GM20000 (cell line): Measurements from ENCODE around the gene RBM23.

Experiments used
- DNase-seq: peaks from one replicate; pipeline ENCODE4 v3.0.0; 2012; ENCODE audit warnings: low spot score
- TF ChIP-seq, protein P1 (sequence below): IDR thresholded peaks from 2 replicates; pipeline ENCODE4 v1.5.1; 2012; ENCODE audit warnings: mild to moderate bottlenecking, control low read depth; ENCODE audit errors: extremely low read depth, missing control alignments

Gene RBM23

DNA sequence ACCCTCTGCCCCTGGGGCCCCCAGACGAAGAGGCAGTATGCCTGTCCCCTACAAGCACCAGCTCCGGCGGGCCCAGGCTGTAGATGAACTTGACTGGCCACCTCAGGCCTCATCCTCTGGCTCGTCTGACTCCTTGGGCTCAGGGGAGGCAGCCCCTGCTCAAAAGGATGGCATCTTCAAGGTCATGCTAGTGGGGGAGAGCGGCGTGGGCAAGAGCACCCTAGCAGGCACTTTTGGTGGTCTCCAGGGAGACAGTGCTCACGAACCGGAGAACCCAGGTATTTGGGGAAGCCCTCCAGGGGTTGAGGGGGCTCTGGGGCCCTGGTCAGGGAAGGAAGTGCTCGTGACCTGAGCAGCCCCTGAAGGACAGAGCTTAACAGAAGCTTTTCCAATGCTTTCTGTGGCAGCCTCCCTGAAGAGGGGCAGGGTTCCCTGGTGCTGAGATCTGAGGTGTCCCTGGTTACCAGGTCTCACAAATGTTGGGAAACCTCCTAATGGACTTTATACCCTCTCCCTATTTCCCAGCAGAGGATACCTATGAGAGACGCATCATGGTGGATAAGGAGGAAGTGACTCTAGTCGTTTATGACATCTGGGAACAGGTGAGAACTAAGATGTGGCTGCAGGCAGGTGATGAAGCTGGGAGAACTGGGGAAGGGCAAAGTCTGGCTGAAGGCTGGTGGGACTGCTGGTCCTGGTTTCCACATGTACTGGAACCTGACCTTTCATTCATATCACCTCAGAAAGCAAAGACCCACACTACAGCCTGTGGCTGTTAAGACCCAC lies 34.0 kb downstream of the RBM23 start:
- TF ChIP-seq, protein P1, sequence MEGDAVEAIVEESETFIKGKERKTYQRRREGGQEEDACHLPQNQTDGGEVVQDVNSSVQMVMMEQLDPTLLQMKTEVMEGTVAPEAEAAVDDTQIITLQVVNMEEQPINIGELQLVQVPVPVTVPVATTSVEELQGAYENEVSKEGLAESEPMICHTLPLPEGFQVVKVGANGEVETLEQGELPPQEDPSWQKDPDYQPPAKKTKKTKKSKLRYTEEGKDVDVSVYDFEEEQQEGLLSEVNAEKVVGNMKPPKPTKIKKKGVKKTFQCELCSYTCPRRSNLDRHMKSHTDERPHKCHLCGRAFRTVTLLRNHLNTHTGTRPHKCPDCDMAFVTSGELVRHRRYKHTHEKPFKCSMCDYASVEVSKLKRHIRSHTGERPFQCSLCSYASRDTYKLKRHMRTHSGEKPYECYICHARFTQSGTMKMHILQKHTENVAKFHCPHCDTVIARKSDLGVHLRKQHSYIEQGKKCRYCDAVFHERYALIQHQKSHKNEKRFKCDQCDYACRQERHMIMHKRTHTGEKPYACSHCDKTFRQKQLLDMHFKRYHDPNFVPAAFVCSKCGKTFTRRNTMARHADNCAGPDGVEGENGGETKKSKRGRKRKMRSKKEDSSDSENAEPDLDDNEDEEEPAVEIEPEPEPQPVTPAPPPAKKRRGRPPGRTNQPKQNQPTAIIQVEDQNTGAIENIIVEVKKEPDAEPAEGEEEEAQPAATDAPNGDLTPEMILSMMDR = no peak
- peak; percentile 7 for DNase-seq

DNA sequence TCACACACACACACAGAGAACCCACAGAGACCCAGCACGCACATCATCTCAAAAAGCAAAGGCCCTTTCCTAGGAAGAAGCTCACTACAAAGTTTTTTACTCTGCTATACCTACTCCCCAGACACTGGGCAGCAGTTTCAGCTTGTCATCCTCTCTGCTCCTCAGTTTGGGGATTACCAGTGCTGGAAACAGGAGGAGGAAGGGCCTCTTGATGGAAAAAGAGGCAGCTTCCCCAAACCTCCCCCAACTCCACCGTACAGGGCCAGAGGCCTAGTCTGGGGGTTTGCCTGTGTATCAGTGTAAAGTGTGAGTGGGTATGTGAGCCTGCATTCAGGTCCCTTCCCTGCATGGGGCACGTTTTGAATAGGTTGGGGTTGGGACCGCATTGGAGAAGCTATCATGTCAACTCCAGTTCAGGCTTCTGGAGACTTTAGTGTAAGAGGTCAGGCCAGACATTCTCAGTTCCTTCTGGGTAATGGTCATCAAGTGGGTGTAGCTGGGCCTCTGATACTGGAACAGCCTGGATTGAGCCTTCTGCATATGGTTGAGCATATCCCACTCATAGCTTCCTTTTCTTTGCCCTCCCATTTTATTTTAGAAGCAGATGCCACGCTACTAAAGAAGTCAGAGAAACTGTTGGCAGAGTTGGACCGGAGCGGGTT lies 34.7 kb downstream of the RBM23 start:
- TF ChIP-seq, protein P1 = no peak
- DNase-seq = peak; percentile 17

- TF ChIP-seq, protein P1 = no peak
- DNase-seq = peak; percentile 21
These were observed 35.6 kb downstream of the RBM23 start, which contains the start of gene REM2 for GRCh38 chr14:22883173-22883976. TSS of gene REM2 (plus strand) at chr14:22883222. CDS start at chr14:22883288, 66 bp downstream.

- TF ChIP-seq, protein P1 = no peak
- peak; percentile 56 for DNase-seq
These were observed 36.3 kb downstream of the RBM23 start for GRCh38 chr14:22882529-22883172.

DNA sequence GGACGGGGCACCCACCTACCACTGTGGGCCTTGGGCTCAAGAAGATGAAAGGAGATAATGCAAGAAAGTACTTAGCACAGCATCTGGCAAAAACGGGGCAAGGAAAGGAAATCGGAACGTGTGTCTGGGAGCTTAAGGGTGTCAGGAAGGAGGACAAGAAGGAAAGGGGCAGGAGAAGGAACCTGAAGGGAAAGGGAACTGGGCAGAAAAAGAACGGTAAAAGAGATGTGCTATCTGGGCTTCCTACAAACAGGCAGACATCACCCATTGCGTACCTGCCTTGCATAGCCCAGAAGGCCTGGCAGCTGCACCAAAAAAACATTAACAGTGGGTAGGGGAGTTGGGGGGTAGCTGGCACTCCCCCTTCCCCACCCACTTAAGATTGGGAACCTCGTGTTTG lies 36.9 kb downstream of the RBM23 start:
- TF ChIP-seq, protein P1 = no peak

DNA sequence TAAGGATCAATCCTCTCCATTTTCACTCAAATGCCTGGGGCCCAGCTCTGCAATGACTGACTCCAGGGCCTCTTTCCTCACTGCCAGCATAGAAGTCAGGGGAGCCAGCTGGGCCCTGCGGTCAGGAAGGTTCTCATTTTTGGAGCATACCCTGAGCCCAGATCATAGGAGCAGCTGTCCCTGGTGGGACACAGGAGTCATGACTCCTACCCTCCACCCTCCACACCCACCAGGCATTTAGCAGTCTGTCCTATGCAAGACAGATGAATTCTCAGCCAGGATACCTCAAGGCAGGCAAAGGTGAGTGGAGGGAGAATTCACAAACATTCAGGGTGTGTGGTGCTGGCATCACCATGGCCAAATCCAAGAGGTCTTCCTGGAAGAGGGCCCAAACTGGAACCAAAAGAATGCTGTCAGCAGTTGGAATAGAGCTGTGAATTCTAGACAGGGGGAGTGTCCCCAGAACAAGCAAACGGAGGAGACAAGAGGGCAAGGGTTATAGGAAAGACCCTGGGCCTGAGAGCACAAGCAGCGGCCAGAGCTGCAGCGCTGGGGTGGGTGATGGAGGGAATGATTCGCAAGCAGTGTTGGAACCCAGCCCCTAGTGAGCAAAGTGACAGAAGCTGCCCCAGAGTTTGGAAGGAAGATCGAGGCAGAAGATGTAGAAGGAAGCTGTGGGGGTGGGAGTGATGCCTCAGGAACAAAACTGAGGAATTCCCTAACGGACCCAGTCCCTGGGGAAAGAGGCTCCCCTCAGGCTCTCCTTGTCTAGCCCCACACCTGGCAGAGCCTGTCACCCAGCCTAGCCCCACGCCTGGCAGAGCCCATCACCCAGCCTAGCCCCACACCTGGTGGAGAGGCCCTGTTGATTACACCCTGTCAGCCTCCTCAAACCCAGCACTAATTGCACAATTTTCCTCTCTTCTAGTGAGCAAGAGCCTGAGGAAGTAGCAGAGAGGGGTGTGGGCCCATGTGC lies 40.4 kb downstream of the RBM23 start:
- TF ChIP-seq, protein P1 = no peak

More for the DNA sequence above, 36.9 kb downstream of the RBM23 start:
- DNase-seq = no peak

More for the DNA sequence above, 40.4 kb downstream of the RBM23 start:
- DNase-seq = peak; percentile 6
